HepG2 (cell line): ENCODE data around the gene KLC4. TPM values are rescaled to one million over a fixed set of nuclear protein-coding genes. Genes with fewer than 3 reads are reported as not detected.
A peak's percentile ranks its signal among the peaks of the same experiment; 100 is the strongest.

Experiments
- ETV5 ChIP-seq: IDR thresholded peaks from 2 replicates; pipeline ENCODE4 v1.6.1; 2018; ENCODE audit warnings: missing biosample characterization, missing genetic modification reagents, inconsistent platforms, borderline replicate concordance
- FIP1L1 ChIP-seq: fragments of 200-400 bp; formaldehyde crosslinking; IDR thresholded peaks from 2 replicates; pipeline ENCODE4 v1.6.1; 2018; ENCODE audit warnings: low read depth, mild to moderate bottlenecking, low read length, moderate library complexity, borderline replicate concordance; ENCODE audit not compliant: insufficient read depth
- IKZF4 ChIP-seq: sonication (generic); formaldehyde crosslinking; IDR thresholded peaks from 2 replicates; pipeline ENCODE4 v1.5.1; 2020; ENCODE audit warnings: borderline replicate concordance, mild to moderate bottlenecking, low read depth, missing genetic modification reagents; ENCODE audit errors: not compliant biosample characterization
- NAIF1 ChIP-seq: sonication (generic); formaldehyde crosslinking; IDR thresholded peaks from 2 replicates; pipeline ENCODE4 v1.5.0; 2020; ENCODE audit warnings: mild to moderate bottlenecking, missing genetic modification reagents, borderline replicate concordance
- SSRP1 ChIP-seq: IDR thresholded peaks from 2 replicates; pipeline ENCODE4 v1.6.1; 2016; ENCODE audit warnings: control low read depth
- SYNCRIP ChIP-seq: fragments of 200-400 bp; formaldehyde crosslinking; IDR thresholded peaks from 2 replicates; pipeline ENCODE4 v1.6.1; 2018; ENCODE audit warnings: mild to moderate bottlenecking, low read depth, low read length; ENCODE audit not compliant: insufficient read depth
- TGIF2 ChIP-seq: IDR thresholded peaks from 2 replicates; pipeline ENCODE4 v1.6.1; 2016; ENCODE audit warnings: control low read depth, missing compliant biosample characterization
- XRCC5 ChIP-seq: fragments of 200-400 bp; formaldehyde crosslinking; optimal IDR thresholded peaks from 2 replicates; pipeline ENCODE3; 2017; ENCODE audit warnings: mild to moderate bottlenecking, low read length
- YEATS2 ChIP-seq: sonication (generic); formaldehyde crosslinking; IDR thresholded peaks from 2 replicates; pipeline ENCODE4 v1.4.0; 2020; ENCODE audit warnings: missing genetic modification reagents, borderline replicate concordance
- ZFP36L2 ChIP-seq: sonication (generic); formaldehyde crosslinking; IDR thresholded peaks from 2 replicates; pipeline ENCODE4 v1.4.0; 2020; ENCODE audit warnings: missing genetic modification reagents
- ZFP82 ChIP-seq: sonication (generic); formaldehyde crosslinking; IDR thresholded peaks from 2 replicates; pipeline ENCODE4 v1.5.1; 2020; ENCODE audit warnings: mild to moderate bottlenecking, missing genetic modification reagents, borderline replicate concordance
- ZNF33A ChIP-seq: sonication (generic); formaldehyde crosslinking; IDR thresholded peaks from 2 replicates; pipeline ENCODE4 v1.5.1; 2020; ENCODE audit warnings: missing genetic modification reagents, mild to moderate bottlenecking, moderate library complexity, borderline replicate concordance
- ZNF562 ChIP-seq: sonication (generic); formaldehyde crosslinking; IDR thresholded peaks from 2 replicates; pipeline ENCODE4 v1.8.0; 2022; ENCODE audit warnings: missing genetic modification reagents, borderline replicate concordance
- ZNF629 ChIP-seq: sonication (generic); formaldehyde crosslinking; conservative IDR thresholded peaks from 2 replicates; pipeline ENCODE4 v1.5.0; 2020; ENCODE audit warnings: missing genetic modification reagents
- polyA plus RNA-seq, 8 experiments: library from polyadenylated mRNA; depleted of rRNA in 3 of 8; stranded (reverse) in 7 of 8; unstranded in 1 of 8; fragments of >200 nt; fragmentation: Illumina TruSeq in 4 of 8; extraction: Trizol in 4 of 8; gene quantifications; 2 replicates each; pipeline versions ENCODE4 v1.2.1 to v1.2.3, GENCODE V29; 2011 to 2016; ENCODE audit warnings: low read depth in 4 of 8, missing spikeins in 1 of 8, mixed read lengths in 1 of 8; ENCODE audit not compliant: insufficient read depth in 1 of 8
- total RNA-seq, 5 experiments: library from RNA; depleted of rRNA; stranded (reverse); fragments of >200 nt; fragmentation: Illumina TruSeq; extraction: Trizol; gene quantifications; 2 replicates each; pipeline ENCODE4 v1.2.3, GENCODE V29; 2016; ENCODE audit warnings: low read depth in 1 of 5
- TF ChIP-seq, protein P1 (sequence below), 2 experiments: sonication (generic) in 1 of 2; formaldehyde crosslinking in 1 of 2; IDR thresholded peaks; 2 replicates each; pipeline versions ENCODE4 v1.6.1 to v1.9.0; 2014 to 2022; ENCODE audit warnings: antibody characterized with exemption in 1 of 2, borderline replicate concordance in 1 of 2, inconsistent platforms in 1 of 2, low read depth in 1 of 2, missing genetic modification reagents in 1 of 2
- TF ChIP-seq, protein P2 (sequence below): sonication (generic); formaldehyde crosslinking; conservative IDR thresholded peaks from 2 replicates; pipeline ENCODE4 v1.4.0; 2020; ENCODE audit warnings: missing genetic modification reagents
- TF ChIP-seq, protein P3 (sequence below): sonication (generic); formaldehyde crosslinking; IDR thresholded peaks from 2 replicates; pipeline ENCODE4 v1.8.1; 2023; ENCODE audit warnings: mild to moderate bottlenecking, inconsistent platforms, moderate library complexity, missing genetic modification reagents, borderline replicate concordance
- TF ChIP-seq, protein P4 (sequence below): sonication (generic); formaldehyde crosslinking; IDR thresholded peaks from 2 replicates; pipeline ENCODE4 v1.4.0; 2020; ENCODE audit warnings: low read depth, mild to moderate bottlenecking, missing genetic modification reagents

KLC4 gene
- total and polyA plus RNA-seq, 2 of the 13 experiments (the other 11 are each of a cell fraction or from before 2014, with no cell fraction given), result 45.4 to 70.4 TPM

DNA sequence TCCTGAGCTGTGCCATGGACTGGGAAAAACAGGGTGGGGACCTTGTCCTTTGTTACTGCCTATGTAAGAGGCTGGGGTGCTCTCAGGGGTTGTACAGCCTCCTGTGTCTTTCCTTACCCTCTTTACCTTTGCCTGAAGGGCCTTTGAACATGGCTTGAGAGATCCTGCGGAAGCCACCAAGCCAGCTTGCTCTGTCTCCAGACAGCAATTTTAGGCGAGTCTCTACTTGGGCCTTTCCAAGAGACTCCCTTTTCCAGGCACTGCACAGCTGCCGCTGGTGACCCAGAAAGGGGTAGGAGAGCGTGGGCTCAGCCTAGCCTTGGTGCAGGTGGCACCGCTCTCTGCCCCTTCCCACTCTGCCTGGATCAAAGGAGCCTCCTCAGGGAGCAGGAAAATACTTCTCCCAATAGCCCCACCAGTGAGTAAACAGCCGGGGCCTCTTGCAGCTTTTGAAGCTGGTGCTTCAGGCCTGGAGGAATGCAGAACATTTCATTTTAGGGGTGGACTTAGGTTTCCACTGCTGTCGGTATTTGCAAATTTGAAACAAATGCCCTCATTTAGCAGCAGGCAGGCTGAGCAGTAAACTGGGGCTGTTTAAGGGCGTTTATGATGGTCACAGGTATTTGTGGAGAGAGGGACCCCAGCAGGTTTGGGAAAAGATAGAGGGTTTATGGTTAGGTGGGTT is 30.6 kb downstream of the KLC4 start (continued):
- TF ChIP-seq, protein P1, sequence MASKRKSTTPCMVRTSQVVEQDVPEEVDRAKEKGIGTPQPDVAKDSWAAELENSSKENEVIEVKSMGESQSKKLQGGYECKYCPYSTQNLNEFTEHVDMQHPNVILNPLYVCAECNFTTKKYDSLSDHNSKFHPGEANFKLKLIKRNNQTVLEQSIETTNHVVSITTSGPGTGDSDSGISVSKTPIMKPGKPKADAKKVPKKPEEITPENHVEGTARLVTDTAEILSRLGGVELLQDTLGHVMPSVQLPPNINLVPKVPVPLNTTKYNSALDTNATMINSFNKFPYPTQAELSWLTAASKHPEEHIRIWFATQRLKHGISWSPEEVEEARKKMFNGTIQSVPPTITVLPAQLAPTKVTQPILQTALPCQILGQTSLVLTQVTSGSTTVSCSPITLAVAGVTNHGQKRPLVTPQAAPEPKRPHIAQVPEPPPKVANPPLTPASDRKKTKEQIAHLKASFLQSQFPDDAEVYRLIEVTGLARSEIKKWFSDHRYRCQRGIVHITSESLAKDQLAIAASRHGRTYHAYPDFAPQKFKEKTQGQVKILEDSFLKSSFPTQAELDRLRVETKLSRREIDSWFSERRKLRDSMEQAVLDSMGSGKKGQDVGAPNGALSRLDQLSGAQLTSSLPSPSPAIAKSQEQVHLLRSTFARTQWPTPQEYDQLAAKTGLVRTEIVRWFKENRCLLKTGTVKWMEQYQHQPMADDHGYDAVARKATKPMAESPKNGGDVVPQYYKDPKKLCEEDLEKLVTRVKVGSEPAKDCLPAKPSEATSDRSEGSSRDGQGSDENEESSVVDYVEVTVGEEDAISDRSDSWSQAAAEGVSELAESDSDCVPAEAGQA (IDR thresholded peaks at IDR 0.05; ENCODE audit: low read depth), result no peak
- TF ChIP-seq, protein P1 (CRISPR knock-in tag; IDR thresholded peaks at IDR 0.05; ENCODE audit: borderline replicate concordance), result no peak; the same call in 1 of the 2 replicates
- no peak for TF ChIP-seq ZNF562 (CRISPR knock-in tag)
- TF ChIP-seq ZNF33A (CRISPR knock-in tag), result no peak
- TF ChIP-seq TGIF2 (CRISPR knock-in tag), result no peak
- TF ChIP-seq, protein P2, sequence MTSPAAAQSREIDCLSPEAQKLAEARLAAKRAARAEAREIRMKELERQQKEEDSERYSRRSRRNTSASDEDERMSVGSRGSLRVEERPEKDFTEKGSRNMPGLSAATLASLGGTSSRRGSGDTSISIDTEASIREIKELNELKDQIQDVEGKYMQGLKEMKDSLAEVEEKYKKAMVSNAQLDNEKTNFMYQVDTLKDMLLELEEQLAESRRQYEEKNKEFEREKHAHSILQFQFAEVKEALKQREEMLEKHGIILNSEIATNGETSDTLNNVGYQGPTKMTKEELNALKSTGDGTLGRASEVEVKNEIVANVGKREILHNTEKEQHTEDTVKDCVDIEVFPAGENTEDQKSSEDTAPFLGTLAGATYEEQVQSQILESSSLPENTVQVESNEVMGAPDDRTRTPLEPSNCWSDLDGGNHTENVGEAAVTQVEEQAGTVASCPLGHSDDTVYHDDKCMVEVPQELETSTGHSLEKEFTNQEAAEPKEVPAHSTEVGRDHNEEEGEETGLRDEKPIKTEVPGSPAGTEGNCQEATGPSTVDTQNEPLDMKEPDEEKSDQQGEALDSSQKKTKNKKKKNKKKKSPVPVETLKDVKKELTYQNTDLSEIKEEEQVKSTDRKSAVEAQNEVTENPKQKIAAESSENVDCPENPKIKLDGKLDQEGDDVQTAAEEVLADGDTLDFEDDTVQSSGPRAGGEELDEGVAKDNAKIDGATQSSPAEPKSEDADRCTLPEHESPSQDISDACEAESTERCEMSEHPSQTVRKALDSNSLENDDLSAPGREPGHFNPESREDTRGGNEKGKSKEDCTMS (CRISPR knock-in tag), result no peak
- TF ChIP-seq, protein P3, sequence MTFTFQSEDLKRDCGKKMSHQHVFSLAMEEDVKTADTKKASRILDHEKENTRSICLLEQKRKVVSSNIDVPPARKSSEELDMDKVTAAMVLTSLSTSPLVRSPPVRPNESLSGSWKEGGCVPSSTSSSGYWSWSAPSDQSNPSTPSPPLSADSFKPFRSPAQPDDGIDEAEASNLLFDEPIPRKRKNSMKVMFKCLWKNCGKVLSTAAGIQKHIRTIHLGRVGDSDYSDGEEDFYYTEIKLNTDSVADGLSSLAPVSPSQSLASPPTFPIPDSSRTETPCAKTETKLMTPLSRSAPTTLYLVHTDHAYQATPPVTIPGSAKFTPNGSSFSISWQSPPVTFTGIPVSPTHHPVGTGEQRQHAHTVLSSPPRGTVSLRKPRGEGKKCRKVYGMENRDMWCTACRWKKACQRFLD (CRISPR knock-in tag), result 0 out of 2 replicates have a peak, but pooled peaks have one; percentile 63
- TF ChIP-seq ETV5 (CRISPR knock-in tag), result peak; percentile 78; the same call in 1 of the 2 replicates
- no peak for TF ChIP-seq SSRP1 (CRISPR knock-in tag)
- no peak for TF ChIP-seq FIP1L1
- no peak for TF ChIP-seq ZFP82 (CRISPR knock-in tag)
- no peak; the same call in 1 of the 2 replicates for TF ChIP-seq ZNF629
- TF ChIP-seq ZFP36L2, result no peak
- TF ChIP-seq, protein P4, sequence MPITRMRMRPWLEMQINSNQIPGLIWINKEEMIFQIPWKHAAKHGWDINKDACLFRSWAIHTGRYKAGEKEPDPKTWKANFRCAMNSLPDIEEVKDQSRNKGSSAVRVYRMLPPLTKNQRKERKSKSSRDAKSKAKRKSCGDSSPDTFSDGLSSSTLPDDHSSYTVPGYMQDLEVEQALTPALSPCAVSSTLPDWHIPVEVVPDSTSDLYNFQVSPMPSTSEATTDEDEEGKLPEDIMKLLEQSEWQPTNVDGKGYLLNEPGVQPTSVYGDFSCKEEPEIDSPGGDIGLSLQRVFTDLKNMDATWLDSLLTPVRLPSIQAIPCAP (CRISPR knock-in tag), result no peak
- no peak for TF ChIP-seq SYNCRIP
- TF ChIP-seq XRCC5, result no peak
- no peak for TF ChIP-seq NAIF1 (CRISPR knock-in tag)
- TF ChIP-seq YEATS2 (CRISPR knock-in tag), result 0 out of 2 replicates have a peak, but pooled peaks have one; percentile 67
- TF ChIP-seq IKZF4 (CRISPR knock-in tag), result no peak
